Liver (tissue), 3 donors: ENCODE measurements around the gene MAPRE2.

Experiments
- EGR1 ChIP-seq, 2 donors: IDR thresholded peaks; 2 replicates each; pipeline ENCODE4 v1.6.1; 2016 to 2018; ENCODE audit warnings: antibody characterized with exemption in 2 of 2, low read depth in 2 of 2
- GABPA ChIP-seq, 2 donors: IDR thresholded peaks in 1 of 2; conservative IDR thresholded peaks in 1 of 2; 2 replicates each; pipeline ENCODE4 v1.6.1; 2016; ENCODE audit warnings: antibody characterized with exemption in 2 of 2, mild to moderate bottlenecking in 1 of 2, moderate library complexity in 1 of 2
- HNF4A ChIP-seq, 2 donors: conservative IDR thresholded peaks; 2 replicates each; pipeline ENCODE4 v1.6.1; 2016; ENCODE audit warnings: antibody characterized with exemption in 2 of 2, mild to moderate bottlenecking in 2 of 2
- JUND ChIP-seq, 2 donors: IDR thresholded peaks; 2 replicates each; pipeline ENCODE4 v1.6.1; 2016; ENCODE audit warnings: antibody characterized with exemption in 2 of 2
- RAD21 ChIP-seq, 2 donors: IDR thresholded peaks; 2 replicates each; pipeline ENCODE4 v1.6.1; 2016; ENCODE audit warnings: antibody characterized with exemption in 2 of 2, mild to moderate bottlenecking in 2 of 2
- RXRA ChIP-seq, 2 donors: IDR thresholded peaks; 2 replicates each; pipeline ENCODE4 v1.6.1; 2017 to 2018; ENCODE audit warnings: antibody characterized with exemption in 2 of 2, mild to moderate bottlenecking in 1 of 2
- TAF1 ChIP-seq: conservative IDR thresholded peaks from 2 replicates; pipeline ENCODE4 v1.6.1; 2016; ENCODE audit warnings: antibody characterized with exemption, mild to moderate bottlenecking
- YY1 ChIP-seq: IDR thresholded peaks from 2 replicates; pipeline ENCODE4 v1.6.1; 2016; ENCODE audit warnings: antibody characterized with exemption, mild to moderate bottlenecking
- TF ChIP-seq, protein P1 (sequence below): fragments of 150-350 bp; IDR thresholded peaks from 2 replicates; pipeline ENCODE4 v1.5.1; 2017; ENCODE audit warnings: improper control_type of control experiment, low read depth, low read length; ENCODE audit not compliant: missing input control
- TF ChIP-seq, protein P2 (sequence below): IDR thresholded peaks from 2 replicates; pipeline ENCODE4 v1.6.1; 2016; ENCODE audit warnings: antibody characterized with exemption, mild to moderate bottlenecking
- donor health status: healthy.
- donor health status: healthy.

DNA sequence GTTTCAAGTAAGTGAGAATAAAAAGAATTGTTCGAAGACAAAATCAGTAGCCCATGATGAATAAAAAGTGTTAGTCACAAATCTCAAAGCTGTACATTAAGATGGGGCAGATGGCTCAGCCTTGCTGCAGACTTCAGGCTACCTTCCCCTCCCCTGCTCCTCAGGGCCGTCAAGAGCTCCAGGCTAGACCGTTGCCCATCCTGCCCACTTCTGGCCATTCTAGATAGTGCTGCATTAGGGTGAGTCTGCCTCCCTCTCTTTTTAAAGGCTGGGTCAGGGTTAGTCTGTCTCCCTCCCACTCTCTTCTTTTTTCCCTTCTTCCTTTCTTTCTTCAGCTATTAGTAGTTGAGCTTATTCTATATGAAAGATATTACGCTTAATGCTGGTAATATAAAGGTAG, 86.0 kb downstream of the MAPRE2 start:
- TF ChIP-seq, protein P1, sequence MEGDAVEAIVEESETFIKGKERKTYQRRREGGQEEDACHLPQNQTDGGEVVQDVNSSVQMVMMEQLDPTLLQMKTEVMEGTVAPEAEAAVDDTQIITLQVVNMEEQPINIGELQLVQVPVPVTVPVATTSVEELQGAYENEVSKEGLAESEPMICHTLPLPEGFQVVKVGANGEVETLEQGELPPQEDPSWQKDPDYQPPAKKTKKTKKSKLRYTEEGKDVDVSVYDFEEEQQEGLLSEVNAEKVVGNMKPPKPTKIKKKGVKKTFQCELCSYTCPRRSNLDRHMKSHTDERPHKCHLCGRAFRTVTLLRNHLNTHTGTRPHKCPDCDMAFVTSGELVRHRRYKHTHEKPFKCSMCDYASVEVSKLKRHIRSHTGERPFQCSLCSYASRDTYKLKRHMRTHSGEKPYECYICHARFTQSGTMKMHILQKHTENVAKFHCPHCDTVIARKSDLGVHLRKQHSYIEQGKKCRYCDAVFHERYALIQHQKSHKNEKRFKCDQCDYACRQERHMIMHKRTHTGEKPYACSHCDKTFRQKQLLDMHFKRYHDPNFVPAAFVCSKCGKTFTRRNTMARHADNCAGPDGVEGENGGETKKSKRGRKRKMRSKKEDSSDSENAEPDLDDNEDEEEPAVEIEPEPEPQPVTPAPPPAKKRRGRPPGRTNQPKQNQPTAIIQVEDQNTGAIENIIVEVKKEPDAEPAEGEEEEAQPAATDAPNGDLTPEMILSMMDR = no peak
- TF ChIP-seq GABPA (IDR thresholded peaks at IDR 0.05 in 1 of 2, conservative IDR thresholded peaks at IDR 0.05 in 1 of 2) (no peak), EGR1 (IDR thresholded peaks at IDR 0.05; ENCODE audit: low read depth in 2 of 2) (no peak), HNF4A (conservative IDR thresholded peaks at IDR 0.05) (no peak), TAF1 (no peak), JUND (IDR thresholded peaks at IDR 0.05) (no peak), YY1 (no peak), RXRA (IDR thresholded peaks at IDR 0.05) (no peak), RAD21 (IDR thresholded peaks at IDR 0.05) (peak in 1 of 2 donors; percentile 67)
- TF ChIP-seq, protein P2, sequence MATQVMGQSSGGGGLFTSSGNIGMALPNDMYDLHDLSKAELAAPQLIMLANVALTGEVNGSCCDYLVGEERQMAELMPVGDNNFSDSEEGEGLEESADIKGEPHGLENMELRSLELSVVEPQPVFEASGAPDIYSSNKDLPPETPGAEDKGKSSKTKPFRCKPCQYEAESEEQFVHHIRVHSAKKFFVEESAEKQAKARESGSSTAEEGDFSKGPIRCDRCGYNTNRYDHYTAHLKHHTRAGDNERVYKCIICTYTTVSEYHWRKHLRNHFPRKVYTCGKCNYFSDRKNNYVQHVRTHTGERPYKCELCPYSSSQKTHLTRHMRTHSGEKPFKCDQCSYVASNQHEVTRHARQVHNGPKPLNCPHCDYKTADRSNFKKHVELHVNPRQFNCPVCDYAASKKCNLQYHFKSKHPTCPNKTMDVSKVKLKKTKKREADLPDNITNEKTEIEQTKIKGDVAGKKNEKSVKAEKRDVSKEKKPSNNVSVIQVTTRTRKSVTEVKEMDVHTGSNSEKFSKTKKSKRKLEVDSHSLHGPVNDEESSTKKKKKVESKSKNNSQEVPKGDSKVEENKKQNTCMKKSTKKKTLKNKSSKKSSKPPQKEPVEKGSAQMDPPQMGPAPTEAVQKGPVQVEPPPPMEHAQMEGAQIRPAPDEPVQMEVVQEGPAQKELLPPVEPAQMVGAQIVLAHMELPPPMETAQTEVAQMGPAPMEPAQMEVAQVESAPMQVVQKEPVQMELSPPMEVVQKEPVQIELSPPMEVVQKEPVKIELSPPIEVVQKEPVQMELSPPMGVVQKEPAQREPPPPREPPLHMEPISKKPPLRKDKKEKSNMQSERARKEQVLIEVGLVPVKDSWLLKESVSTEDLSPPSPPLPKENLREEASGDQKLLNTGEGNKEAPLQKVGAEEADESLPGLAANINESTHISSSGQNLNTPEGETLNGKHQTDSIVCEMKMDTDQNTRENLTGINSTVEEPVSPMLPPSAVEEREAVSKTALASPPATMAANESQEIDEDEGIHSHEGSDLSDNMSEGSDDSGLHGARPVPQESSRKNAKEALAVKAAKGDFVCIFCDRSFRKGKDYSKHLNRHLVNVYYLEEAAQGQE = no peak
